Measurements from ENCODE around the gene SPAG5.
"Not testable (repeated sequence)": the region's sequence is repeated elsewhere in the genome, so short reads cannot be mapped to it uniquely, and the experiment has no call there.

SPAG5 gene

DNA sequence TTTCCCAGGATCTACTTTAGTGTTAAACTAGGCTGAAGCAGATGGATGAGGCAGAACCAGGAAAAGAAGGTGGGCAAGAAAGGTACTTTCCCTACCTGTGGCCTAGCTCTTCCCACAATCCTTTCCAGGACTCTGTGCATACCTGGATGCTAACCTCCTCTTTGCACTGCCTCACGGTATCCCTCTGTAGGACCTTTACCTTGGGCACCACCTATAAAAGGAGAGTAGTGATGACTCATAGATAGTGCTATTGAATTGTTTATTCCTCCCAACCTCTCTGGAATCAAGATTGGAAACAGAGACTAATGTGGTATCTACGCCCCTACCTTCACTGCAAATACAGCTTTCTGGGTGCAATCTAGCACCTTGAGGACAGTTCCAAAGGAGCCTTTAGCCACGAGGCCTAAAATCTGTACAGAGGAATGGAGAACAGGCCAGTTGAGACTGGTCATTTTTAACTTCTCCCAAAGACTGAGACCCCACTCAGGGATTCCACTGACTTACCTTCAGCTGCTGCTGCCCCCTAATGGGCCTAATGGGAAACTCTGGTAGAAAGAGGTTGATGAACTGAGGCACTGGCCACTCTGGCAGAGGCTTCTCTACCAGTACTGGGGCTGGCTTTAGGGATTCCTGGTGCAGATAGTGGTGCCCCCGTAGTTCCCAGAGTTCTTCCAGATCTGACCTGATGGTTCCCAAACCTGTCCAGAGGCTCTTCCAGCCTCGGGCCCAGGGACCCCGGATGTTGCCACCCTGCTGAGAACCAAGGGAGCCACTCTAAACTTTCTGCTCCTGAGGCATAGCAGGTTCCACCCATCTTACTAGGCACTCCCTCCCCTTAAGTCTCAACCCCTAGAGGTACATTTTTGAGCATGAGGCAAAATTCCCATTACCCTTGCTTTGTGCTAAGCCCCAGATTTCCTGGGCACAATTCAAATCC is 14.4 kb upstream of the SPAG5 start:
- TF ChIP-seq BHLHE40 (IDR thresholded peaks at IDR 0.05; ENCODE audit: borderline replicate concordance) (no peak), FOXA1 (IDR thresholded peaks at IDR 0.05) (no peak), FOXK2 (IDR thresholded peaks at IDR 0.05) (no peak), LEF1 (IDR thresholded peaks at IDR 0.05; ENCODE audit: borderline replicate concordance) (no peak), NFRKB (IDR thresholded peaks at IDR 0.05) (no peak), FOXM1 (IDR thresholded peaks at IDR 0.05; ENCODE audit: borderline replicate concordance) (no peak), ELF4 (IDR thresholded peaks at IDR 0.05) (no peak), SUZ12 (IDR thresholded peaks at IDR 0.05) (no peak), CTBP1 (IDR thresholded peaks at IDR 0.05; ENCODE audit: borderline replicate concordance) (no peak), L3MBTL2 (conservative IDR thresholded peaks at IDR 0.05) (no peak), SP1 (IDR thresholded peaks at IDR 0.05) (no peak), ZNF384 (IDR thresholded peaks at IDR 0.05) (no peak), TARDBP (IDR thresholded peaks at IDR 0.05) (no peak), ARNT (IDR thresholded peaks at IDR 0.05) (no peak), HDGF (IDR thresholded peaks at IDR 0.05; ENCODE audit: borderline replicate concordance) (no peak)
- TF ChIP-seq, protein P1, sequence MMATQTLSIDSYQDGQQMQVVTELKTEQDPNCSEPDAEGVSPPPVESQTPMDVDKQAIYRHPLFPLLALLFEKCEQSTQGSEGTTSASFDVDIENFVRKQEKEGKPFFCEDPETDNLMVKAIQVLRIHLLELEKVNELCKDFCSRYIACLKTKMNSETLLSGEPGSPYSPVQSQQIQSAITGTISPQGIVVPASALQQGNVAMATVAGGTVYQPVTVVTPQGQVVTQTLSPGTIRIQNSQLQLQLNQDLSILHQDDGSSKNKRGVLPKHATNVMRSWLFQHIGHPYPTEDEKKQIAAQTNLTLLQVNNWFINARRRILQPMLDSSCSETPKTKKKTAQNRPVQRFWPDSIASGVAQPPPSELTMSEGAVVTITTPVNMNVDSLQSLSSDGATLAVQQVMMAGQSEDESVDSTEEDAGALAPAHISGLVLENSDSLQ (IDR thresholded peaks at IDR 0.05): no peak
- ChIA-PET CTCF (interaction anchor here (0.7 to 1.4 kb wide), 6 partner anchors 8 to 374 kb away, joined by 3 to 7 read pairs (median 3); no protein-coding TSS in a partner anchor), POLR2A (interaction anchor here (0.6 to 1.2 kb wide), 2 partner anchors 14 to 32 kb away, joined by 3 read pairs; no protein-coding TSS in a partner anchor)
- DNase-seq (ENCODE audit: extremely low spot score): peak; percentile 41

DNA sequence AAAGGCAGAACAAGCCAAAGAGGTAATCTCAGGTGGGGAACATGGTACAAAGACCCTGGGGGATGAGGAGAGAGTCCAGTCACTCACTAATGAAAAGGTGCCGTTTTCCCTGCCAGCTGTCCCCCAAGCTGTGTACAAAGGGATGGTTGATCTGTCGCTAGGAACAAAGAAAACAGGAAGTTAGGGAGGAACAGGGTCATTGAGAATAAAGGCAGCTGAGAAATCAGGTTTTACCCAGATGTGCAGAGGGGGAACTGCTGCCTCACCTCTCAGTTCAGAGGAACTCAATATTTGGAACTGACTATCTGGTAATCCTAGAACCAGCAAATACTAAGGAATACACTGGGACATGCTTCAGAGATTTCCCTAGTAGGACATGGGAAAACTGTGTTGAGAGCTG is 13.7 kb upstream of the SPAG5 start:
- TF ChIP-seq TARDBP (IDR thresholded peaks at IDR 0.05) (no peak), SP1 (IDR thresholded peaks at IDR 0.05) (no peak), HDGF (IDR thresholded peaks at IDR 0.05; ENCODE audit: borderline replicate concordance) (no peak), BHLHE40 (IDR thresholded peaks at IDR 0.05; ENCODE audit: borderline replicate concordance) (no peak), FOXA1 (IDR thresholded peaks at IDR 0.05) (no peak), SUZ12 (IDR thresholded peaks at IDR 0.05) (no peak)
- CTCF ChIA-PET: interaction anchor here (0.7 to 1.4 kb wide), 5 partner anchors 9 to 117 kb away, joined by 3 to 4 read pairs (median 3); no protein-coding TSS in a partner anchor
- POLR2A ChIA-PET: no interaction called here
- no peak for DNase-seq (ENCODE audit: extremely low spot score)

DNA sequence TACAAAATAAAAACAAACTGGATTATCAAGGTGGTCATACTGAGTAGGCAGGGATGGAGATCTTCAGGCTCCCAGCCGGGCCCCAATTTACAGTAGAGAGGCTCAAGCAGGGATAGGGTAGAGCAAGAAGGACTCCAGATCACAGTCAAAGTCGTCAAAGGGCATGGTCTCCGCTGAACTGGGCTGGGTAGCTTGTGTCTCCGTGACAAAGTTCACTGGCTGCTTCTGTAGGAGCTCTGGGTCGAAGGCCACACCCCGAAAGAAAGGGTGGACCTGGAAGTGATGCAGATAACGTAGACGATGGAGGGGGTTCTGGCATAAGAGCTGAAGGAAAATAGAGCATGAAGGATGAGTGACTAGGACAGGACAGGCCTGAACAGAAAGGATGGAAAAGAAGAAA is 11.6 kb upstream of the SPAG5 start:
- DNase-seq (ENCODE audit: extremely low spot score): no peak
- CTCF ChIA-PET: interaction anchor here (0.6 kb wide), 1 partner anchor 9 kb away, joined by 3 read pairs; no protein-coding TSS in a partner anchor
- no peak for TF ChIP-seq SUZ12 (IDR thresholded peaks at IDR 0.05)
- TF ChIP-seq HDGF (IDR thresholded peaks at IDR 0.05; ENCODE audit: borderline replicate concordance): no peak
- no peak for TF ChIP-seq FOXM1 (IDR thresholded peaks at IDR 0.05; ENCODE audit: borderline replicate concordance)
- TF ChIP-seq ELF4 (IDR thresholded peaks at IDR 0.05): no peak
- no peak for TF ChIP-seq BHLHE40 (IDR thresholded peaks at IDR 0.05; ENCODE audit: borderline replicate concordance)
- no peak for TF ChIP-seq NFRKB (IDR thresholded peaks at IDR 0.05)
- TF ChIP-seq FOXK2 (IDR thresholded peaks at IDR 0.05): no peak
- no peak for TF ChIP-seq ARNT (IDR thresholded peaks at IDR 0.05)
- TF ChIP-seq TARDBP (IDR thresholded peaks at IDR 0.05): no peak
- no peak for TF ChIP-seq SP1 (IDR thresholded peaks at IDR 0.05)
- no peak for TF ChIP-seq LEF1 (IDR thresholded peaks at IDR 0.05; ENCODE audit: borderline replicate concordance)
- TF ChIP-seq, protein P1 (IDR thresholded peaks at IDR 0.05): no peak
- TF ChIP-seq ZNF384 (IDR thresholded peaks at IDR 0.05): no peak
- TF ChIP-seq FOXA1 (IDR thresholded peaks at IDR 0.05): no peak
- no peak for TF ChIP-seq CTBP1 (IDR thresholded peaks at IDR 0.05; ENCODE audit: borderline replicate concordance)
- TF ChIP-seq L3MBTL2 (conservative IDR thresholded peaks at IDR 0.05): no peak
- POLR2A ChIA-PET: interaction anchor here (0.8 to 1.7 kb wide), 2 partner anchors 35 to 39 kb away, joined by 3 to 6 read pairs; partner anchors contain the start of genes BLTP2 and PIGS

DNA sequence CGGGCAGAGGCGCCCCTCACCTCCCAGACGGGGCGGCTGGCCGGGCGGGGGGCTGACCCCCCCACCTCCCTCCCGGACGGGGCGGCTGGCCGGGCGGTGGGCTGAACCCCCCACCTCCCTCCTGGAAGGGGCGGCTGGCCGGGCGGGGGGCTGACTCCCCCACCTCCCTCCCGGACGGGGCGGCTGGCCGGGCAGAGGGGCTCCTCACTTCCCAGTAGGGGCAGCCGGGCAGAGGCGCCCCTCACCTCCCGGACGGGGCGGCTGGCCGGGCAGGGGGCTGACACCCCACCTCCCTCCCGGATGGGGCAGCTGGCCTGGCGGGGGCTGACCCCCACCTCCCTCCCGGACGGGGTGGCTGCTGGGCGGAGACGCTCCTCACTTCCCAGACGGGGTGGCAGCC is 5.2 kb upstream of the SPAG5 start:
- DNase-seq (ENCODE audit: extremely low spot score); CTCF ChIA-PET; POLR2A ChIA-PET: not testable (repeated sequence)

DNA sequence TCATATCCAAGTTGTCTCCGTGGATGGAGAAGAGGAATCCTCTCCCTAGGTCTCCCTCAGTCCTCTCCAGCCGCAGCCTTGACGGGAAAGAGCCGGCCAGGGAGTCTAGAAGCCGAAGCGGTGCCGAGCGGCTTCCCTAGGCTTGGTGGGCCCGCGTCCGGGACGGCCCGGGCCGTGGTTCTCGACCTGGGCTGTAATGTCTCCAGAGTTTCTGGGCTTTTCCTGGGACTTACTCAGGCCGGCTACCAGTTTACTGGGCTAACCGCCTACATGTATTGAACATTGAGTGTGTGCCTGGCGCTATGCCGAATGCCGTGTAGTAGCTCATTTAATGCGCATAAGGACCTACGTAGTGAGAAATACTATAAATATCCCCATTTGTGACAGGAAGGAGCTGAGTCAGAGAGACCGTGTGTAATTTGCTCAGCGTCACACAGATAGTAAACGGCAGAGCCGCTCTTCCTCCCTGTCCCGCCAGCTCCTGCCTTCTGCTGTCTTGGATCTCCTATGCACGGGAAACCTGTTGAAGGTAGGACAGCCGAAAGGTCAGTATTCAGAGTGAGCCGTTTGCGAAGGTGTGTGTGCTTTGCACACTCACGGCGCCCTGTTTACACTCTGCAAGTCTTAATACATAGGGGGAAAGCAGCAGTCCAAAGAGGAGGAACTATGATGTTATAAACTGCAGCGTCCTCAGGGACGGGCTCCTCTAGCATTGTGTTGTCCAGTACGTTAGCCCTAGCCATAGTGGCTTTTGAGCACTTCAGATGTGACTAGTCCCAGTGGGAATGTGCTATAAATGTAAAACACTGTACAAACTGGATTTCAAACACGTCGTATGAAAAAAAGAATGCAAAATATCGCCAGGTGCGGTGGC is 723 bp upstream of the SPAG5 start:
- ChIA-PET CTCF (interaction anchor here (0.6 kb wide), 1 partner anchor 47 kb away, joined by 6 read pairs; no protein-coding TSS in a partner anchor), POLR2A (interaction anchor here (0.5 to 1.9 kb wide), 8 partner anchors 9 to 127 kb away, joined by 3 to 11 read pairs (median 3); partner anchors contain the start of genes ALDOC and PIGS)
- TF ChIP-seq FOXK2 (IDR thresholded peaks at IDR 0.05) (no peak), SUZ12 (IDR thresholded peaks at IDR 0.05) (no peak), ARNT (IDR thresholded peaks at IDR 0.05) (no peak)
- TF ChIP-seq, protein P1 (IDR thresholded peaks at IDR 0.05): peak; percentile 74
- DNase-seq (ENCODE audit: extremely low spot score): peak; percentile 14

Measured in HEK293T (cell line).